Duodenal mucosa (tissue), 2 donors: ENCODE measurements around the gene DKK3.

Source experiments
- H3K27ac ChIP-seq: one replicate; pipeline ENCODE4 v1.7.0; 2013; ENCODE audit warnings: low read depth, low read length
- H3K27me3 ChIP-seq, 2 donors: one replicate each; pipeline ENCODE4 v1.7.0; 2013; ENCODE audit warnings: low read length in 2 of 2, control low read depth in 1 of 2; ENCODE audit not compliant: insufficient read depth in 2 of 2, control insufficient read depth in 1 of 2
- H3K36me3 ChIP-seq, 2 donors: one replicate each; pipeline ENCODE4 v1.7.0; 2013; ENCODE audit warnings: low read length in 2 of 2, control low read depth in 1 of 2; ENCODE audit not compliant: insufficient read depth in 2 of 2, control insufficient read depth in 1 of 2
- H3K4me1 ChIP-seq, 2 donors: one replicate each; pipeline ENCODE4 v1.7.0; 2013; ENCODE audit warnings: low read length in 2 of 2, control low read depth in 1 of 2; ENCODE audit not compliant: insufficient read depth in 2 of 2, control insufficient read depth in 1 of 2
- H3K4me3 ChIP-seq, 2 donors: one replicate each; pipeline ENCODE4 v1.7.0; 2013; ENCODE audit warnings: low read length in 2 of 2, low read depth in 1 of 2
- H3K9ac ChIP-seq, 2 donors: one replicate each; pipeline ENCODE4 v1.7.0; 2013; ENCODE audit warnings: low read length in 2 of 2, low read depth in 1 of 2
- H3K9me3 ChIP-seq, 2 donors: one replicate each; pipeline ENCODE4 v1.7.0; 2013; ENCODE audit warnings: low read length in 2 of 2, control low read depth in 1 of 2; ENCODE audit not compliant: control insufficient read depth in 1 of 2

Gene DKK3

GRCh38 chr11:12029738-12030363 lies 21.4 kb upstream of the DKK3 start:
- Histone ChIP-seq H3K27ac (no peak overlapping the region), H3K36me3 (no peaks in the 10 kb centered on the region), H3K9ac (no peak overlapping the region), H3K4me3 (no peak overlapping the region), H3K27me3 (no peaks in the 10 kb centered on the region), H3K9me3 (peaks cover 0 to under 1% of the 10 kb centered on the region in 2 donors), H3K4me1 (no peaks in the 10 kb centered on the region)

GRCh38 chr11:12029119-12029518 lies 20.7 kb upstream of the DKK3 start:
- H3K9me3 ChIP-seq = peaks cover 0 to 8% of the 10 kb centered on the region in 2 donors
- no peaks in the 10 kb centered on the region for H3K27me3 ChIP-seq
- H3K4me1 ChIP-seq = no peaks in the 10 kb centered on the region
- H3K4me3 ChIP-seq = no peak overlapping the region
- no peak overlapping the region for H3K27ac ChIP-seq
- H3K9ac ChIP-seq = no peak overlapping the region
- no peaks in the 10 kb centered on the region for H3K36me3 ChIP-seq

DNA sequence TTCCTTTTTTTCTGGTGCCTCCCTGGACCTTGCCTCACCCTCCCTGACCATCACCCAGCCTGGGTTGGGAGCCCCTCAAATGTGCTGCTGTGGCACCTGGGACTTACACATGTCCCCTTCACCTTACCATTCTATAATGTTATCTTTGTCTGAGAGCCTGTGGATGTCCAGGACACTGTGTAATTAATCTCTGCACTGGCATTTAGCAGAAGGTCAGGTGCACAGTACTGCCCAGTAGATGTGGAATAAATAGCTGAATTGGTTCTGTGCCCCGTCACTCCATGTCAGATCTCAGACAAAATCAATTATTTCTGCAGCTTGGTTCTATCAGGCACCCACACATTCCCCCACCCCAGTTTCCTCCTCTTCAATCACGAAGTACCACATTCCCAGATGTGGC lies 19.9 kb upstream of the DKK3 start:
- Histone ChIP-seq H3K36me3 (no peaks in the 10 kb centered on the region), H3K27me3 (no peaks in the 10 kb centered on the region), H3K4me3 (no peak overlapping the region), H3K4me1 (no peaks in the 10 kb centered on the region), H3K9me3 (peaks cover 0 to 9% of the 10 kb centered on the region in 2 donors), H3K27ac (no peak overlapping the region), H3K9ac (no peak overlapping the region)

- Histone ChIP-seq H3K27me3 (no peaks in the 10 kb centered on the region), H3K4me3 (no peak overlapping the region)
Measured at GRCh38 chr11:12026331-12027211, 18.1 kb upstream of the DKK3 start.

GRCh38 chr11:12024254-12024926 lies 16.0 kb upstream of the DKK3 start:
- Histone ChIP-seq H3K27ac (no peak overlapping the region), H3K9ac (no peak overlapping the region), H3K27me3 (no peaks in the 10 kb centered on the region), H3K9me3 (peaks cover 0 to 9% of the 10 kb centered on the region in 2 donors), H3K36me3 (no peaks in the 10 kb centered on the region), H3K4me3 (no peak overlapping the region), H3K4me1 (no peaks in the 10 kb centered on the region)

More at GRCh38 chr11:12026331-12027211, 18.1 kb upstream of the DKK3 start:
- Histone ChIP-seq H3K9ac (no peak overlapping the region), H3K36me3 (no peaks in the 10 kb centered on the region), H3K4me1 (no peaks in the 10 kb centered on the region), H3K9me3 (peaks cover 0 to 9% of the 10 kb centered on the region in 2 donors), H3K27ac (no peak overlapping the region)

DNA sequence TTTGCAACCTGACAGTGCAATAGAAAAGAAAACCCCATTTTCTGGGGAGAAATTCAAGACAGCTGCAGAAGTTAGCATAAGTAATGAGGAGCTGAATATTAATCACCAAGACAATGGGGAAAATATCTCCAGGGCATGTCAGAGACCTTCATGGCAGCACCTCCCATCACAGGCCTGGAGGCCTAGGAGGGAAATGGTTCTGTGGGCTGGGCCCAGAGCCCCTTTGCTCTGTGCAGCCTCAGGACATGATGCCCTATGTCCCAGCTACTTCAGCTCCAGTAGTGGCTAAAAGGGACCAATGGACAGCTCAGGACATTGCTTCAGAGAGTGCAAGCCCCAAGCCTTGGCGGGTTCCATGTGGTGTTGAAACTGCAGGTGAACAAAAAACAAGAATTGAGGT lies 14.6 kb upstream of the DKK3 start:
- H3K4me1 ChIP-seq = no peaks in the 10 kb centered on the region

GRCh38 chr11:12020546-12020945 lies 12.1 kb upstream of the DKK3 start:
- Histone ChIP-seq H3K4me1 (no peaks in the 10 kb centered on the region), H3K27ac (no peak overlapping the region), H3K36me3 (no peaks in the 10 kb centered on the region), H3K4me3 (no peak overlapping the region), H3K9me3 (peaks cover 0 to 9% of the 10 kb centered on the region in 2 donors), H3K9ac (no peak overlapping the region), H3K27me3 (no peaks in the 10 kb centered on the region)

More for the DNA sequence above, 14.6 kb upstream of the DKK3 start:
- Histone ChIP-seq H3K27me3 (no peaks in the 10 kb centered on the region), H3K4me3 (no peak overlapping the region), H3K9ac (no peak overlapping the region), H3K36me3 (no peaks in the 10 kb centered on the region), H3K9me3 (peaks cover 0 to 9% of the 10 kb centered on the region in 2 donors), H3K27ac (no peak overlapping the region)

DNA sequence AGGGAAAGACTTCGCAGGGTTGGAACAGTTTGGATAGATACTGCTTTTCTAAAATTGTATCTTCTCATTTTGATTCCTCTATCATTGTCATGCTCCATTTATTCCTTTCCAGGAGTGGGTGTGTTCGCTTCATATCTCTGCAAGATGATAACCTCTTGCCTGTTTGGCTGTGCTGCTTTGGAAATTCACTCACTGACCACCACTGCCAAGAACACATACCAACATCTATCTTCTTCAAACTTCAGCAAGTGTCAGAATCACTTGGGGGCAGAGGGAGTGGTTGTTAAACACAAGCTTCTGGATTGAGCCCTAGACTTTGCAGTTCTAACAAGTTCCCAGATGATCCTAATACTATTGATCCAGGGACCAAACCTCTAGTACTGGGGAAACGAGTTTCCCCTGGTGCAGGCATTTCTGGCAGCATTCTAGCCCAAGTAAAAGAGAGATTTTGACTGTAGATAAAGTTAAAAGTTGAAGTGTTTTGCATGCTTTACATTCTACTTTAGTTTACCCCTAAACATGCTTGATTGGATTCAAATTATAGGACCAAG lies 11.5 kb upstream of the DKK3 start:
- no peak overlapping the region for H3K27ac ChIP-seq
- H3K4me3 ChIP-seq = no peak overlapping the region
- H3K9me3 ChIP-seq = peaks cover 0 to 9% of the 10 kb centered on the region in 2 donors
- H3K27me3 ChIP-seq = no peaks in the 10 kb centered on the region
- H3K36me3 ChIP-seq = no peaks in the 10 kb centered on the region
- H3K4me1 ChIP-seq = no peaks in the 10 kb centered on the region
- H3K9ac ChIP-seq = no peak overlapping the region

GRCh38 chr11:12019337-12019736 lies 10.9 kb upstream of the DKK3 start:
- Histone ChIP-seq H3K9ac (no peak overlapping the region), H3K36me3 (no peaks in the 10 kb centered on the region), H3K4me1 (no peaks in the 10 kb centered on the region), H3K27me3 (no peaks in the 10 kb centered on the region), H3K4me3 (no peak overlapping the region), H3K27ac (no peak overlapping the region), H3K9me3 (peaks cover 0 to 3% of the 10 kb centered on the region in 2 donors)
